Astrocyte (in vitro differentiated cells and primary cell): Measurements from ENCODE around the gene CDK17. TPM values are rescaled to one million over a fixed set of nuclear protein-coding genes. Genes with fewer than 3 reads are reported as not detected.

Experiments
- DNase-seq: peaks from one replicate; pipeline ENCODE4 v3.0.0-alpha.2; 2010; ENCODE audit warnings: low read depth
- FAIRE-seq: peaks from 2 replicates; lab custom pipeline; 2011; peaks lifted over from hg19 to GRCh38; lab: Jason Lieb, UNC
- H2AFZ ChIP-seq: 2 replicates; pipeline ENCODE4 v1.6.0; 2012; ENCODE audit warnings: low read depth, low read length, inconsistent platforms
- H3K27ac ChIP-seq: 2 replicates; pipeline ENCODE4 v1.5.1; 2011; ENCODE audit warnings: low read depth, low read length, inconsistent platforms
- H3K27me3 ChIP-seq: 2 replicates; pipeline ENCODE4 v1.6.0; 2011; ENCODE audit warnings: low read length, inconsistent platforms; ENCODE audit not compliant: insufficient read depth
- H3K36me3 ChIP-seq: 2 replicates; pipeline ENCODE4 v1.5.1; 2011; ENCODE audit warnings: low read length, inconsistent platforms; ENCODE audit not compliant: insufficient read depth
- H3K4me1 ChIP-seq: 2 replicates; pipeline ENCODE4 v1.5.1; 2011; ENCODE audit warnings: low read length, inconsistent platforms; ENCODE audit not compliant: insufficient read depth
- H3K4me2 ChIP-seq: 2 replicates; pipeline ENCODE4 v1.6.0; 2012; ENCODE audit warnings: low read length, inconsistent platforms
- H3K4me3 ChIP-seq: 2 replicates; pipeline ENCODE4 v1.5.1; 2011; ENCODE audit warnings: low read depth, mild to moderate bottlenecking, low read length, inconsistent platforms; ENCODE audit not compliant: insufficient read depth
- H3K79me2 ChIP-seq: 2 replicates; pipeline ENCODE4 v1.6.0; 2012; ENCODE audit warnings: mild to moderate bottlenecking, low read length, inconsistent platforms; ENCODE audit not compliant: insufficient read depth
- H3K9ac ChIP-seq: 2 replicates; pipeline ENCODE4 v1.6.0; 2012; ENCODE audit warnings: mild to moderate bottlenecking, low read length, inconsistent platforms
- H3K9me3 ChIP-seq: 2 replicates; pipeline ENCODE4 v1.5.1; 2012; ENCODE audit warnings: low read depth, mild to moderate bottlenecking, low read length, inconsistent platforms; ENCODE audit not compliant: insufficient read depth
- H4K20me1 ChIP-seq: 2 replicates; pipeline ENCODE4 v1.6.0; 2012; ENCODE audit warnings: low read length, inconsistent platforms; ENCODE audit not compliant: insufficient read depth
- H3K27ac Mint-ChIP-seq: one replicate; pipeline ENCODE4 v1.8.0; 2021; ENCODE audit warnings: mild to moderate bottlenecking, mixed read lengths; ENCODE audit not compliant: unreplicated experiment
- H3K27me3 Mint-ChIP-seq: one replicate; pipeline ENCODE4 v1.8.0; 2021; ENCODE audit warnings: low read depth, mixed read lengths; ENCODE audit not compliant: unreplicated experiment
- H3K36me3 Mint-ChIP-seq: one replicate; pipeline ENCODE4 v1.8.0; 2021; ENCODE audit warnings: low read depth, mixed read lengths; ENCODE audit not compliant: unreplicated experiment
- H3K4me1 Mint-ChIP-seq: one replicate; pipeline ENCODE4 v1.8.0; 2021; ENCODE audit warnings: low read depth, mixed read lengths; ENCODE audit not compliant: unreplicated experiment
- H3K4me3 Mint-ChIP-seq: one replicate; pipeline ENCODE4 v1.8.0; 2021; ENCODE audit warnings: mild to moderate bottlenecking, moderate library complexity, mixed read lengths; ENCODE audit not compliant: unreplicated experiment
- H3K9me3 Mint-ChIP-seq: one replicate; pipeline ENCODE4 v1.8.0; 2021; ENCODE audit warnings: mild to moderate bottlenecking, mixed read lengths; ENCODE audit not compliant: unreplicated experiment
- CTCF ChIP-seq: IDR thresholded peaks from 2 replicates; pipeline ENCODE4 v1.5.1; 2011; ENCODE audit warnings: low read depth, mild to moderate bottlenecking, inconsistent platforms, low read length, moderate library complexity; ENCODE audit not compliant: insufficient read depth
- EZH2 ChIP-seq: IDR thresholded peaks from 2 replicates; pipeline ENCODE4 v1.6.1; 2012; ENCODE audit warnings: mild to moderate bottlenecking, low read length, inconsistent platforms; ENCODE audit not compliant: insufficient read depth
- total RNA-seq: library from RNA; stranded (reverse); gene quantifications from 2 replicates; pipeline ENCODE4 v1.2.1, GENCODE V29; 2021

The CDK17 gene
- total RNA-seq, 1 donor from 2014 or later, result 64.2 TPM

- Mint-ChIP-seq H3K27me3 (no peaks in the 10 kb centered on the region), H3K36me3 (peaks cover 12% of the 10 kb centered on the region), H3K27ac (peak overlapping the region; percentile 86), H3K4me1 (peaks cover 51% of the 10 kb centered on the region), H3K4me3 (peak overlapping the region; percentile 69), H3K9me3 (no peaks in the 10 kb centered on the region)
- Histone ChIP-seq H3K4me1 (peaks cover 43% of the 10 kb centered on the region), H3K27me3 (no peaks in the 10 kb centered on the region), H4K20me1 (peaks cover 86% of the 10 kb centered on the region), H2AFZ (no peak overlapping the region), H3K9me3 (no peaks in the 10 kb centered on the region), H3K27ac (peak overlapping the region; percentile 3), H3K9ac (peak overlapping the region; percentile 25), H3K4me2 (no peak overlapping the region), H3K79me2 (peaks cover 88% of the 10 kb centered on the region), H3K4me3 (no peak overlapping the region), H3K36me3 (no peaks in the 10 kb centered on the region)
- TF ChIP-seq CTCF, result no peak
- TF ChIP-seq EZH2, result no peak
- DNase-seq, result peak; percentile 65
- no peak for FAIRE-seq
These were observed 159.6 kb downstream of the CDK17 start for GRCh38 chr12:96240656-96241055.

DNA sequence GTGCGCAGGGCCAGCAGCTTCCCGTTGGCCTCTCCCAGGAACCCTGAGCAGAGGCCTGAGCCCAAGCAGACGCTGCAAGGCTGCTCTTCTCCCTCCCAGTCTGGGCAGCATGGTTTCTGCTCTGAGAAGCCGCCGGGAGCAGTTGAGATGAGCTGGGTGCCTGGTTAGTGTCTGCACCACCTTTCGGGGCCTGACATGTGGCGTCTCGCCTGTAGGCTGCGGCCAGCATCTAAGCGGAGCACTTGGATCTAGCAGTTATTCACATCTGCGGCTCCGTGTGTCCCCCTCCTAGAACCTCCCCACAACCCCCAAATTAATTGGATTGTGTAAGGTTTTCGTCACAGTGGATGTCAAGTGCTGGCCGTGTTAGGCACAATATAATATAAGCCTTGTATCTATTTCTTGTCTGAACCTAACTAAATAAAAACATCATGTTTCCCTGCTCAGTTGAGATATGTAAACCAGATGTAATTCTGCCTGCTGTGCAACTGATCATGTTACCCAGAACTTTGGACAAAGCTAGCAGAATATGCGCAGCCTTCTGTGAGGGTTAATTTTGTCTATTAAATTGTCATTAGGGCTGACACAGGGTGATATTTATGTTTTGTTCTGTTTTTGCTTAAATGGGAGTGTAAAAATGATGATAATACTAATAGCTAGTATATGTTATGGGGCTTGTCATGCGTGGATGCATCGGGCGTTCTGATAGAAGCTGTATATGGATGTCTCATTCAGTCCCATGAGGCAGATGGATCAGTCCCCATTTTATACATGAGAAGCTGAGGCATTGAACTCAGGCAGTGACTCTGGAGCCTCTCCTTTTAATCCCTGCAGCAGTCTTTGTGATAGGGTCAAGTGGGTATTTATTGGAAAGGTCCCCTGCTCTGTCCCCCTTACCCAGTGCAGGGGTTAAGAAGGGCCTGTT, 160.3 kb downstream of the CDK17 start:
- Mint-ChIP-seq H3K4me3 (no peak overlapping the region), H3K4me1 (peaks cover 54% of the 10 kb centered on the region), H3K27ac (peak overlapping the region; percentile 86), H3K9me3 (no peaks in the 10 kb centered on the region), H3K27me3 (no peaks in the 10 kb centered on the region), H3K36me3 (peaks cover 13% of the 10 kb centered on the region)
- no peak overlapping the region for H3K27ac ChIP-seq
- H4K20me1 ChIP-seq, result peaks cover 86% of the 10 kb centered on the region
- H3K4me1 ChIP-seq, result peaks cover 49% of the 10 kb centered on the region
- no peaks in the 10 kb centered on the region for H3K36me3 ChIP-seq
- H3K9me3 ChIP-seq, result no peaks in the 10 kb centered on the region
- FAIRE-seq (no peak), DNase-seq (no peak)
- H3K79me2 ChIP-seq, result peaks cover 86% of the 10 kb centered on the region
- TF ChIP-seq EZH2 (no peak), CTCF (no peak)
- peak overlapping the region; percentile 25 for H3K9ac ChIP-seq
- no peak overlapping the region for H3K4me3 ChIP-seq
- H3K27me3 ChIP-seq, result no peaks in the 10 kb centered on the region
- no peak overlapping the region for H2AFZ ChIP-seq
- H3K4me2 ChIP-seq, result no peak overlapping the region
